IMR-90 (cell line): ENCODE measurements around the gene BLVRB. TPM values are rescaled to one million over a fixed set of nuclear protein-coding genes. Genes with fewer than 3 reads are reported as not detected.

Experiments used
- ATAC-seq: fragments of 200-7000 bp; cut with Tn5 transposase; 2 replicates; pipeline ENCODE4 v1.9.1; 2020; ENCODE audit warnings: low read depth, mild to moderate bottlenecking, moderate library complexity
- BruUV-seq: library from RNA; stranded (reverse); fragments of 400-500 nt; replicated peaks from 2 replicates; lab custom pipeline; 2021; lab: Mats Ljungman, UMichigan
- CTCF ChIA-PET: fragments of 300-600 bp; formaldehyde crosslinking; extraction: SDS; loops from one replicate; lab custom pipeline; 2021; ENCODE audit warnings: antibody characterized with exemption; lab: Yijun Ruan, JAX
- POLR2A ChIA-PET: fragments of 300-600 bp; sonication (Branson Sonifier 250); formaldehyde crosslinking; loops from one replicate; lab custom pipeline; 2022; ENCODE audit warnings: antibody characterized with exemption; ENCODE audit not compliant: unreplicated experiment; lab: Charles Lee
- DNase-seq: peaks from one replicate; pipeline ENCODE4 v3.0.0; 2013
- H2AFZ ChIP-seq: replicated peaks from 2 replicates; pipeline ENCODE3; 2013; ENCODE audit warnings: low read length, mild to moderate bottlenecking; ENCODE audit not compliant: poor library complexity
- H2AK5ac ChIP-seq: 2 replicates; pipeline ENCODE4 v1.6.1; 2013; ENCODE audit warnings: low read depth, low read length, inconsistent platforms
- H2AK9ac ChIP-seq: replicated peaks from 2 replicates; pipeline ENCODE3; 2013; ENCODE audit warnings: mild to moderate bottlenecking, low read depth, low read length, moderate library complexity; ENCODE audit not compliant: poor library complexity
- H2BK120ac ChIP-seq: 2 replicates; pipeline ENCODE4 v1.6.1; 2013; ENCODE audit warnings: low read depth, low read length, inconsistent platforms
- H2BK15ac ChIP-seq: 3 replicates; pipeline ENCODE4 v1.6.1; 2013; ENCODE audit warnings: low read depth, low read length, inconsistent platforms
- H2BK20ac ChIP-seq: 2 replicates; pipeline ENCODE4 v1.6.1; 2013; ENCODE audit warnings: low read depth, mild to moderate bottlenecking, inconsistent platforms, low read length, moderate library complexity
- H2BK5ac ChIP-seq: 2 replicates; pipeline ENCODE4 v1.6.1; 2013; ENCODE audit warnings: mild to moderate bottlenecking, low read depth, low read length, inconsistent platforms; ENCODE audit not compliant: poor library complexity, severe bottlenecking
- H3K14ac ChIP-seq: replicated peaks from 2 replicates; pipeline ENCODE4 v1.6.1; 2013; ENCODE audit warnings: low read depth, low read length, inconsistent platforms
- H3K18ac ChIP-seq: 2 replicates; pipeline ENCODE4 v1.6.1; 2013; ENCODE audit warnings: low read depth, low read length, control low read depth
- H3K23ac ChIP-seq: 2 replicates; pipeline ENCODE4 v1.6.1; 2013; ENCODE audit warnings: low read depth, low read length, inconsistent platforms
- H3K27ac ChIP-seq: 2 replicates; pipeline ENCODE4 v1.5.1; 2013; ENCODE audit warnings: mild to moderate bottlenecking, control low read depth, low read length; ENCODE audit not compliant: insufficient read depth
- H3K27me3 ChIP-seq: 2 replicates; pipeline ENCODE4 v1.6.1; 2013; ENCODE audit warnings: low read length; ENCODE audit not compliant: control insufficient read depth, insufficient read depth
- H3K36me3 ChIP-seq: 2 replicates; pipeline ENCODE4 v1.6.1; 2013; ENCODE audit warnings: low read length, mixed read lengths; ENCODE audit not compliant: control insufficient read depth, insufficient read depth
- H3K4ac ChIP-seq: 2 replicates; pipeline ENCODE4 v1.6.1; 2013; ENCODE audit warnings: low read depth, low read length, inconsistent platforms
- H3K4me1 ChIP-seq: 2 replicates; pipeline ENCODE4 v1.6.1; 2013; ENCODE audit warnings: low read length, mixed read lengths; ENCODE audit not compliant: control insufficient read depth, insufficient read depth
- H3K4me2 ChIP-seq: 2 replicates; pipeline ENCODE4 v1.6.1; 2013; ENCODE audit warnings: low read depth, mild to moderate bottlenecking, control low read depth, low read length, moderate library complexity
- H3K4me3 ChIP-seq: 2 replicates; pipeline ENCODE4 v1.5.1; 2013; ENCODE audit warnings: low read depth, mild to moderate bottlenecking, control low read depth, low read length, moderate library complexity; ENCODE audit not compliant: insufficient read depth
- H3K56ac ChIP-seq: 2 replicates; pipeline ENCODE4 v1.6.1; 2013; ENCODE audit warnings: low read length, inconsistent platforms; ENCODE audit not compliant: insufficient read depth; ENCODE audit errors: extremely low read depth
- H3K79me1 ChIP-seq, 2 experiments: 2 replicates each; pipeline ENCODE4 v1.6.1; 2013; ENCODE audit warnings: low read length in 2 of 2, inconsistent platforms in 1 of 2, low read depth in 1 of 2
- H3K9ac ChIP-seq: 2 replicates; pipeline ENCODE4 v1.6.1; 2013; ENCODE audit warnings: low read depth, low read length, control low read depth
- H3K9me1 ChIP-seq: 2 replicates; pipeline ENCODE4 v1.6.1; 2013; ENCODE audit warnings: low read length, inconsistent platforms; ENCODE audit not compliant: insufficient read depth
- H3K9me3 ChIP-seq: 2 replicates; pipeline ENCODE4 v1.6.1; 2013; ENCODE audit warnings: low read length; ENCODE audit not compliant: control insufficient read depth, insufficient read depth
- H4K20me1 ChIP-seq: 2 replicates; pipeline ENCODE4 v1.6.1; 2013; ENCODE audit warnings: low read length, inconsistent platforms; ENCODE audit not compliant: insufficient read depth
- H4K5ac ChIP-seq: 2 replicates; pipeline ENCODE4 v1.6.1; 2013; ENCODE audit warnings: mild to moderate bottlenecking, low read depth, low read length, control low read depth
- H4K8ac ChIP-seq, 2 experiments: 2 replicates each; pipeline ENCODE4 v1.6.1; 2013; ENCODE audit warnings: low read depth in 2 of 2, low read length in 2 of 2, control low read depth in 1 of 2, inconsistent platforms in 1 of 2
- H4K91ac ChIP-seq: 2 replicates; pipeline ENCODE4 v1.6.1; 2013; ENCODE audit warnings: low read depth, low read length, inconsistent platforms; ENCODE audit not compliant: insufficient read depth
- BHLHE40 ChIP-seq: fragments of 150-350 bp; IDR thresholded peaks from 2 replicates; pipeline ENCODE4 v1.6.1; 2016; ENCODE audit warnings: mild to moderate bottlenecking, low read depth, low read length
- CHD1 ChIP-seq: IDR thresholded peaks from 2 replicates; pipeline ENCODE4 v1.6.1; 2012; ENCODE audit warnings: low read depth, low read length, improper control_type of control experiment
- MAFK ChIP-seq: IDR thresholded peaks from 2 replicates; pipeline ENCODE4 v1.6.1; 2012; ENCODE audit warnings: low read depth, low read length, improper control_type of control experiment
- MAZ ChIP-seq: IDR thresholded peaks from 2 replicates; pipeline ENCODE4 v1.6.1; 2012; ENCODE audit warnings: low read depth, mild to moderate bottlenecking, low read length, improper control_type of control experiment, moderate library complexity, borderline replicate concordance
- MXI1 ChIP-seq: IDR thresholded peaks from 2 replicates; pipeline ENCODE4 v1.6.1; 2012; ENCODE audit warnings: low read depth, mild to moderate bottlenecking, low read length, moderate library complexity, borderline replicate concordance
- NFE2L2 ChIP-seq: fragments of 150-350 bp; IDR thresholded peaks from 2 replicates; pipeline ENCODE4 v1.6.1; 2016; ENCODE audit warnings: low read depth, mild to moderate bottlenecking, low read length
- POLR2A ChIP-seq: IDR thresholded peaks from 2 replicates; pipeline ENCODE4 v1.6.1; 2012; ENCODE audit warnings: mild to moderate bottlenecking, low read depth, low read length
- SMC3 ChIP-seq: fragments of 150-350 bp; IDR thresholded peaks from 2 replicates; pipeline ENCODE4 v1.6.1; 2016; ENCODE audit warnings: low read depth, mild to moderate bottlenecking, antibody characterized with exemption, low read length, moderate library complexity
- WGBS, 2 experiments: methylation state at CpG; one replicate each; pipeline versions ENCODE4 v1.1.5 to v1.1.7; 2013; ENCODE audit warnings: missing lambda C conversion rate in 2 of 2; ENCODE audit not compliant: insufficient read length in 1 of 2; ENCODE audit errors: extremely low coverage in 2 of 2; 5-methylcytosine and 5-hydroxymethylcytosine counted together
- dilution Hi-C: fragments of 300-500 bp; cut with HindIII; formaldehyde crosslinking; loops from one replicate; pipeline ENCODE4 v1.14.3; 2018; ENCODE audit warnings: low sequenced_read_pairs; ENCODE audit not compliant: unreplicated experiment
- in situ Hi-C: fragments of 300-500 bp; cut with MboI; formaldehyde crosslinking; loops from 3 replicates; pipeline ENCODE4 v1.14.3; 2019; ENCODE audit warnings: low sequenced_read_pairs, inconsistent platforms, mixed read lengths
- intact Hi-C: fragments of 100-400 bp; cut with micrococcal nuclease; formaldehyde crosslinking; loops from 2 replicates; pipeline ENCODE4 v1.10.0; 2022
- polyA plus RNA-seq, 3 experiments: library from polyadenylated mRNA; depleted of rRNA; stranded (reverse); fragments of >200 nt; gene quantifications; 2 replicates each; pipeline ENCODE4 v1.2.3, GENCODE V29; 2012; ENCODE audit warnings: low replicate concordance in 1 of 3
- total RNA-seq: library from RNA; depleted of rRNA; stranded (reverse); fragments of >200 nt; gene quantifications from 2 replicates; pipeline ENCODE4 v1.2.3, GENCODE V29; 2012
- TF ChIP-seq, protein P1 (sequence below): fragments of 150-350 bp; IDR thresholded peaks from 2 replicates; pipeline ENCODE4 v1.6.1; 2016; ENCODE audit warnings: low read depth, mild to moderate bottlenecking, low read length, moderate library complexity, borderline replicate concordance
- TF ChIP-seq, protein P2 (sequence below): fragments of 150-350 bp; IDR thresholded peaks from 2 replicates; pipeline ENCODE4 v1.6.1; 2017; ENCODE audit warnings: mild to moderate bottlenecking, antibody characterized with exemption, low read length, low read depth
- TF ChIP-seq, protein P3 (sequence below): conservative IDR thresholded peaks from 2 replicates; pipeline ENCODE4 v1.5.1; 2012; ENCODE audit warnings: mild to moderate bottlenecking, low read depth, low read length, improper control_type of control experiment

The BLVRB gene
- total and polyA plus RNA-seq, 2 of the 4 experiments (the other 2 are of a cell fraction) = 65.2 to 102 TPM

DNA sequence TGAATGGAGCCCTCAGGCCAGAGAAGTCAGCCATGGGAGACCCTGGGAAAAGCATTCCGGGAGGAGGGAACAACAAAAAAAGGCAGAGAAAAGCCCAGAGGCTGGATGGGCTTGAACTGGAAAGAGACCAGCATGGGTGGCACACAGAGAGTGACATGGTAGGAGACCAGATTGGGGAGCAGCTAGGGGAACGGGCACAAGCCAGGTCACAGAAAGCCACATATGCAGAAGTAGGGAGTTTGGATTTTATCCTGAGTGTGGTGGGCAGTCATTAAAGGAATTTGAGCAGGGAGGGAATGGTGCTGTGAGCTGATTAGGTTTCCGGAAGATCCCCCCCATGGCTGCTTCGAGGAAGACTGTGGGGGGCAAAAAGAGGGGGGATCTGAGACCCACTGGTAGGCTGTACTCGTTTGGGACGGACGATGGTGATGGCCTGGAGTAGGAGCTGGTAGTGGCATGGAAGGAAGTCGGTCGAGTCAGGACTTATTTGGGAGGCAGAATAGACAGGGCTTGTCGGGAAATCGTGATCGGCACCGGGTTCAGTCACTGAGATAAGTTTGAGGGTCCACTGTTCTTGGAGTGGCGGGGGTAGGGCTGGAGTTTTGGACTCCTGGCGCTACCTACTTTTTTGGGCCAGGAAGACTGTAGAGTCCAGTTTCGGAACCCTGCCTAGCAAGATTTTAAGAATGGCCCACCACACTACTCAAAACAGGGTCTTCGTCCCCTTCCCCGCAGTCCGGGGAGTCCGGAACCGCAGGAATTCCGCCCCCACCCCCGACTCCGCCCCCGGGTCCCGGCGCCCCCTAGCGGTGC, 40.7 kb downstream of the BLVRB start (continued):
- TF ChIP-seq MXI1 (no peak), NFE2L2 (no peak)

DNA sequence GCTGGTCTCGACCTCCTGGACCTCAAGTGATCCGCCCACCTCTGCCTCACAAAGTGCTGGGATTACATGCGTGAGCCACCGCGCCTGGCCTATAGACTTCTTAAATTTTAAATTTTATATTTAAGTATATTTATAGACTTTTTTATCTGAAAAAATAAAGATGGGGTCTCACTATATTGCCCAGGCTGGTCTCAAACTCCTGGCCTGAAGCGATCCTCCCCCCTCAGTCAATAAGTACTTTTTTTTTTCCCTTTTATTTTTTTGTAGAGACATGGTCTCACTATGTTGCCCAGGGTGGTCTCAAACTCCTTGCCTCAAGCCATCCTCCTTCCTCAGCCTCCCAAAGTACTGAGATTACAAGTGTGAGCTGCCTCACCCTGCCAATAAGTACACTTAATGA, 41.6 kb downstream of the BLVRB start:
- no peak overlapping the region for H2AK9ac ChIP-seq
- no peak overlapping the region for H4K91ac ChIP-seq
- intact Hi-C loops = loop anchor here (5.0 to 10.0 kb wide), 2 partner anchors 119 to 223 kb away; no protein-coding TSS in a partner anchor
- BruUV-seq = no TSS peak
- no peak overlapping the region for H3K18ac ChIP-seq
- H3K4me1 ChIP-seq = peaks cover 2% of the 10 kb centered on the region; the same call in 1 of the 2 replicates
- peaks cover 6 to 33% of the 10 kb centered on the region in 2 experiments; a peak in 2 of 4 replicates for H3K79me1 ChIP-seq
- peak overlapping the region; percentile 56; the same call in 1 of the 2 replicates for H3K9ac ChIP-seq
- WGBS, 2 experiments = no CpG with 5 or more reads among the region's 6 CpGs
- H3K9me1 ChIP-seq = no peaks in the 10 kb centered on the region
- no peaks in the 10 kb centered on the region for H3K27me3 ChIP-seq
- peak overlapping the region; percentile 53; the same call in 1 of the 2 replicates for H3K27ac ChIP-seq
- H3K56ac ChIP-seq = no peak overlapping the region
- dilution Hi-C loops = no loop called here
- peak overlapping the region; percentile 85 for H2AK5ac ChIP-seq
- ChIA-PET CTCF (interaction anchor here (0.9 to 1.3 kb wide), 2 partner anchors 13 to 40 kb away, joined by 3 to 4 read pairs; no protein-coding TSS in a partner anchor), POLR2A (no interaction called here)
- H2BK5ac ChIP-seq = peak overlapping the region; percentile 61
- H2AFZ ChIP-seq = no peak overlapping the region
- H3K4me2 ChIP-seq = peak overlapping the region; percentile 72
- peak overlapping the region; percentile 8; the same call in 1 of the 2 replicates for H3K4me3 ChIP-seq
- in situ Hi-C loops = no loop called here
- no peak overlapping the region for H2BK20ac ChIP-seq
- H3K36me3 ChIP-seq = peaks cover 12% of the 10 kb centered on the region
- H4K8ac ChIP-seq = peak overlapping the region in 1 of 2 experiments; percentile 24; a peak in 2 of 4 replicates
- H2BK15ac ChIP-seq = peak overlapping the region; percentile 62; the same call in 1 of the 3 replicates
- H2BK120ac ChIP-seq = no peak overlapping the region
- peak overlapping the region; percentile 56 for H3K4ac ChIP-seq
- peak overlapping the region; percentile 57 for H3K14ac ChIP-seq
- no peak for DNase-seq
- ATAC-seq = no peak
- no peaks in the 10 kb centered on the region for H3K9me3 ChIP-seq
- peaks cover 10% of the 10 kb centered on the region for H4K20me1 ChIP-seq
- H4K5ac ChIP-seq = no peak overlapping the region
- H3K23ac ChIP-seq = peak overlapping the region; percentile 58; the same call in 1 of the 2 replicates
- TF ChIP-seq BHLHE40 (no peak), MAZ (no peak), NFE2L2 (no peak), MAFK (no peak), CHD1 (no peak), SMC3 (no peak), POLR2A (no peak)
- TF ChIP-seq, protein P1, sequence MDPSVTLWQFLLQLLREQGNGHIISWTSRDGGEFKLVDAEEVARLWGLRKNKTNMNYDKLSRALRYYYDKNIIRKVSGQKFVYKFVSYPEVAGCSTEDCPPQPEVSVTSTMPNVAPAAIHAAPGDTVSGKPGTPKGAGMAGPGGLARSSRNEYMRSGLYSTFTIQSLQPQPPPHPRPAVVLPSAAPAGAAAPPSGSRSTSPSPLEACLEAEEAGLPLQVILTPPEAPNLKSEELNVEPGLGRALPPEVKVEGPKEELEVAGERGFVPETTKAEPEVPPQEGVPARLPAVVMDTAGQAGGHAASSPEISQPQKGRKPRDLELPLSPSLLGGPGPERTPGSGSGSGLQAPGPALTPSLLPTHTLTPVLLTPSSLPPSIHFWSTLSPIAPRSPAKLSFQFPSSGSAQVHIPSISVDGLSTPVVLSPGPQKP = no peak
- TF ChIP-seq, protein P2, sequence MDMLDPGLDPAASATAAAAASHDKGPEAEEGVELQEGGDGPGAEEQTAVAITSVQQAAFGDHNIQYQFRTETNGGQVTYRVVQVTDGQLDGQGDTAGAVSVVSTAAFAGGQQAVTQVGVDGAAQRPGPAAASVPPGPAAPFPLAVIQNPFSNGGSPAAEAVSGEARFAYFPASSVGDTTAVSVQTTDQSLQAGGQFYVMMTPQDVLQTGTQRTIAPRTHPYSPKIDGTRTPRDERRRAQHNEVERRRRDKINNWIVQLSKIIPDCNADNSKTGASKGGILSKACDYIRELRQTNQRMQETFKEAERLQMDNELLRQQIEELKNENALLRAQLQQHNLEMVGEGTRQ = no peak
- TF ChIP-seq, protein P3, sequence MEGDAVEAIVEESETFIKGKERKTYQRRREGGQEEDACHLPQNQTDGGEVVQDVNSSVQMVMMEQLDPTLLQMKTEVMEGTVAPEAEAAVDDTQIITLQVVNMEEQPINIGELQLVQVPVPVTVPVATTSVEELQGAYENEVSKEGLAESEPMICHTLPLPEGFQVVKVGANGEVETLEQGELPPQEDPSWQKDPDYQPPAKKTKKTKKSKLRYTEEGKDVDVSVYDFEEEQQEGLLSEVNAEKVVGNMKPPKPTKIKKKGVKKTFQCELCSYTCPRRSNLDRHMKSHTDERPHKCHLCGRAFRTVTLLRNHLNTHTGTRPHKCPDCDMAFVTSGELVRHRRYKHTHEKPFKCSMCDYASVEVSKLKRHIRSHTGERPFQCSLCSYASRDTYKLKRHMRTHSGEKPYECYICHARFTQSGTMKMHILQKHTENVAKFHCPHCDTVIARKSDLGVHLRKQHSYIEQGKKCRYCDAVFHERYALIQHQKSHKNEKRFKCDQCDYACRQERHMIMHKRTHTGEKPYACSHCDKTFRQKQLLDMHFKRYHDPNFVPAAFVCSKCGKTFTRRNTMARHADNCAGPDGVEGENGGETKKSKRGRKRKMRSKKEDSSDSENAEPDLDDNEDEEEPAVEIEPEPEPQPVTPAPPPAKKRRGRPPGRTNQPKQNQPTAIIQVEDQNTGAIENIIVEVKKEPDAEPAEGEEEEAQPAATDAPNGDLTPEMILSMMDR = no peak
